H1 (cell line): ENCODE results near the gene C11orf71.

Experiments
- CEBPB ChIP-seq: IDR thresholded peaks from 2 replicates; pipeline ENCODE4 v1.6.1; 2012; ENCODE audit warnings: low read depth, low read length
- CHD1 ChIP-seq: IDR thresholded peaks from 2 replicates; pipeline ENCODE4 v1.6.1; 2012; ENCODE audit warnings: low read depth, low read length, improper control_type of control experiment
- FOSL1 ChIP-seq: IDR thresholded peaks from 2 replicates; pipeline ENCODE4 v1.6.1; 2011; ENCODE audit warnings: mild to moderate bottlenecking, low read depth, low read length, moderate library complexity; ENCODE audit not compliant: insufficient read depth
- KDM5A ChIP-seq: fragments of 200-600 bp; IDR thresholded peaks from 2 replicates; pipeline ENCODE4 v1.7.1; 2012; ENCODE audit warnings: mild to moderate bottlenecking, low read length, inconsistent platforms, mixed read lengths
- POLR2A ChIP-seq, 2 experiments: IDR thresholded peaks; 1 replicate in 1 of 2; 2 replicates in 1 of 2; pipeline ENCODE4 v1.6.1; 2011; ENCODE audit warnings: low read depth in 2 of 2, low read length in 2 of 2, mild to moderate bottlenecking in 2 of 2; ENCODE audit errors: control extremely low read depth in 1 of 2
- POLR2AphosphoS5 ChIP-seq: IDR thresholded peaks from 2 replicates; pipeline ENCODE4 v1.6.1; 2011; ENCODE audit warnings: low read depth, low read length
- RAD21 ChIP-seq, 2 experiments: IDR thresholded peaks in 1 of 2; conservative IDR thresholded peaks in 1 of 2; 2 replicates each; pipeline ENCODE4 v1.6.1; 2011; ENCODE audit warnings: low read depth in 2 of 2, low read length in 2 of 2, improper control_type of control experiment in 1 of 2, inconsistent platforms in 1 of 2, mild to moderate bottlenecking in 1 of 2, moderate library complexity in 1 of 2
- SIN3A ChIP-seq, 2 experiments: IDR thresholded peaks in 1 of 2; conservative IDR thresholded peaks in 1 of 2; 2 replicates each; pipeline ENCODE4 v1.6.1; 2011 to 2012; ENCODE audit warnings: low read length in 2 of 2, improper control_type of control experiment in 1 of 2, low read depth in 1 of 2, mild to moderate bottlenecking in 1 of 2
- TAF1 ChIP-seq: IDR thresholded peaks from 2 replicates; pipeline ENCODE4 v1.6.1; 2011; ENCODE audit warnings: mild to moderate bottlenecking, low read depth, low read length
- YY1 ChIP-seq: IDR thresholded peaks from 2 replicates; pipeline ENCODE4 v1.6.1; 2011; ENCODE audit warnings: low read depth, mild to moderate bottlenecking, low read length
- TF ChIP-seq, protein P1 (sequence below): IDR thresholded peaks from 2 replicates; pipeline ENCODE4 v1.6.1; 2012; ENCODE audit warnings: low read length, inconsistent platforms
- TF ChIP-seq, protein P2 (sequence below), 3 experiments: IDR thresholded peaks; 1 replicate in 2 of 3; 2 replicates in 1 of 3; pipeline versions ENCODE4 v1.5.1 to v1.6.1; 2011; ENCODE audit warnings: low read length in 3 of 3, mild to moderate bottlenecking in 3 of 3, inconsistent platforms in 2 of 3, low read depth in 1 of 3, moderate library complexity in 1 of 3; ENCODE audit not compliant: insufficient read depth in 1 of 3; ENCODE audit errors: control extremely low read depth in 1 of 3
- TF ChIP-seq, protein P3 (sequence below): IDR thresholded peaks from 2 replicates; pipeline ENCODE4 v1.6.1; 2011; ENCODE audit warnings: low read length, improper control_type of control experiment

DNA sequence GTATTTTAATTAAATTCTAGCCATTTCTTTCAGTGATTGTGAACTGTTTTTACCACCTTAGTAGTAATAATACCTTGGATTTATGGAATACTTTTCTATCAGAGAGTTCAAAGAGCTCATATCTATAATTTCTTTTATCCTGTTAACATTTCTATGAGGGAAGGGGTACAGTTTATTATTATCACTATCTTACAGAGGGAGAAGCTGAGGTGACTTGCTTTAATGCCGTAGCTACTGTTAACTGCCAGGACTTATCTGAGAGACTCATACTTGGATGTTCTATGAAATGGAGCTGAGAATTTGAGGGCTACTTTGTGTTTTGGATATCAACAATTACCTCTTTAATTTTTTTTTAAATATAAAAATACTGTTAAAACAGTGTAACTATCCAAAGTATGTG lies 42.2 kb upstream of the C11orf71 start:
- TF ChIP-seq, protein P1, sequence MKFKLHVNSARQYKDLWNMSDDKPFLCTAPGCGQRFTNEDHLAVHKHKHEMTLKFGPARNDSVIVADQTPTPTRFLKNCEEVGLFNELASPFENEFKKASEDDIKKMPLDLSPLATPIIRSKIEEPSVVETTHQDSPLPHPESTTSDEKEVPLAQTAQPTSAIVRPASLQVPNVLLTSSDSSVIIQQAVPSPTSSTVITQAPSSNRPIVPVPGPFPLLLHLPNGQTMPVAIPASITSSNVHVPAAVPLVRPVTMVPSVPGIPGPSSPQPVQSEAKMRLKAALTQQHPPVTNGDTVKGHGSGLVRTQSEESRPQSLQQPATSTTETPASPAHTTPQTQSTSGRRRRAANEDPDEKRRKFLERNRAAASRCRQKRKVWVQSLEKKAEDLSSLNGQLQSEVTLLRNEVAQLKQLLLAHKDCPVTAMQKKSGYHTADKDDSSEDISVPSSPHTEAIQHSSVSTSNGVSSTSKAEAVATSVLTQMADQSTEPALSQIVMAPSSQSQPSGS = no peak
- TF ChIP-seq, protein P2, sequence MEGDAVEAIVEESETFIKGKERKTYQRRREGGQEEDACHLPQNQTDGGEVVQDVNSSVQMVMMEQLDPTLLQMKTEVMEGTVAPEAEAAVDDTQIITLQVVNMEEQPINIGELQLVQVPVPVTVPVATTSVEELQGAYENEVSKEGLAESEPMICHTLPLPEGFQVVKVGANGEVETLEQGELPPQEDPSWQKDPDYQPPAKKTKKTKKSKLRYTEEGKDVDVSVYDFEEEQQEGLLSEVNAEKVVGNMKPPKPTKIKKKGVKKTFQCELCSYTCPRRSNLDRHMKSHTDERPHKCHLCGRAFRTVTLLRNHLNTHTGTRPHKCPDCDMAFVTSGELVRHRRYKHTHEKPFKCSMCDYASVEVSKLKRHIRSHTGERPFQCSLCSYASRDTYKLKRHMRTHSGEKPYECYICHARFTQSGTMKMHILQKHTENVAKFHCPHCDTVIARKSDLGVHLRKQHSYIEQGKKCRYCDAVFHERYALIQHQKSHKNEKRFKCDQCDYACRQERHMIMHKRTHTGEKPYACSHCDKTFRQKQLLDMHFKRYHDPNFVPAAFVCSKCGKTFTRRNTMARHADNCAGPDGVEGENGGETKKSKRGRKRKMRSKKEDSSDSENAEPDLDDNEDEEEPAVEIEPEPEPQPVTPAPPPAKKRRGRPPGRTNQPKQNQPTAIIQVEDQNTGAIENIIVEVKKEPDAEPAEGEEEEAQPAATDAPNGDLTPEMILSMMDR (IDR thresholded peaks at IDR 0.05; ENCODE audit: control extremely low read depth in 1 of 3, insufficient read depth in 1 of 3, low read depth in 1 of 3, low read length in 3 of 3) = no peak
- TF ChIP-seq, protein P3, sequence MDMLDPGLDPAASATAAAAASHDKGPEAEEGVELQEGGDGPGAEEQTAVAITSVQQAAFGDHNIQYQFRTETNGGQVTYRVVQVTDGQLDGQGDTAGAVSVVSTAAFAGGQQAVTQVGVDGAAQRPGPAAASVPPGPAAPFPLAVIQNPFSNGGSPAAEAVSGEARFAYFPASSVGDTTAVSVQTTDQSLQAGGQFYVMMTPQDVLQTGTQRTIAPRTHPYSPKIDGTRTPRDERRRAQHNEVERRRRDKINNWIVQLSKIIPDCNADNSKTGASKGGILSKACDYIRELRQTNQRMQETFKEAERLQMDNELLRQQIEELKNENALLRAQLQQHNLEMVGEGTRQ = no peak
- TF ChIP-seq POLR2A (IDR thresholded peaks at IDR 0.05; ENCODE audit: control extremely low read depth in 1 of 2, low read depth in 2 of 2, low read length in 2 of 2) (no peak), TAF1 (no peak), SIN3A (conservative IDR thresholded peaks at IDR 0.05 in 1 of 2, IDR thresholded peaks at IDR 0.05 in 1 of 2; ENCODE audit: low read depth in 1 of 2, low read length in 2 of 2) (no peak), YY1 (no peak), POLR2AphosphoS5 (no peak), KDM5A (no peak), CEBPB (no peak), CHD1 (no peak), RAD21 (IDR thresholded peaks at IDR 0.05 in 1 of 2, conservative IDR thresholded peaks at IDR 0.05 in 1 of 2; ENCODE audit: low read depth in 2 of 2, low read length in 2 of 2) (no peak), FOSL1 (no peak)
